IPS-11a (cell line): ENCODE measurements around the gene PDXK.

Source experiments
- H3K4me3 ChIP-seq: one replicate; pipeline ENCODE4 v1.5.1; 2013; ENCODE audit warnings: low read depth, low read length, control low read depth

The PDXK gene

DNA sequence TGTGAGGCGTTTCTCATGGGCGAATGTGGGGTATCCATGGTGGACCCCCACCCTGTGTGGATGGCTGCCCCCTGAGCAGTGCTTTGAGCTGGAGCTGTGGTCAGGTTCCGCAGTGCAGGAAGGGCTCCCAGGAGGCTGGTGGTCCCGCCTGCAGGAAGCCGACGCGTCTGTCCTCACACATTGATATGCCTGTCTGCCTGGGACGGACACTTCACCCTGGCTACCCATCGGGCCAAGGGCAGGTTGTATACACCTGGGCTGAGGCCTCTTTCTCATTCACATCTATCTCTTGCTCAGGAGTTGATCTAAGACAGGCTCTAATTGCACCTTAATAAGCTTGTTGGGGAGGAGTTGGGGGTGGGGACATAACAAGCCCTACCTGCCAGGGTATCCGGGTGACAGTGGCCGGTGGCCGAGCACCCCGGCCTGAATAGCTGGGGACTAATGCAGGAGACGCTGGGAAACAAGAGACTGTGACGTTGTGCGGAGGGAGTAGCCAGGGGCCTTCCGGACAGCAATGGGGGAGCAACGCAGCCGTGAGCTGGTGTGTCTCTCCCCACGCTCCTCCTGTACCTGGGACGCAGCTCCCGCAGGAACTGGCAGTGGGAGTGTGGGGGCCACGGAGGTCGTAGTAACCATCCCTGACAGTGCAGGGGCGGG is 21.7 kb downstream of the PDXK start:
- H3K4me3 ChIP-seq: no peak overlapping the region

DNA sequence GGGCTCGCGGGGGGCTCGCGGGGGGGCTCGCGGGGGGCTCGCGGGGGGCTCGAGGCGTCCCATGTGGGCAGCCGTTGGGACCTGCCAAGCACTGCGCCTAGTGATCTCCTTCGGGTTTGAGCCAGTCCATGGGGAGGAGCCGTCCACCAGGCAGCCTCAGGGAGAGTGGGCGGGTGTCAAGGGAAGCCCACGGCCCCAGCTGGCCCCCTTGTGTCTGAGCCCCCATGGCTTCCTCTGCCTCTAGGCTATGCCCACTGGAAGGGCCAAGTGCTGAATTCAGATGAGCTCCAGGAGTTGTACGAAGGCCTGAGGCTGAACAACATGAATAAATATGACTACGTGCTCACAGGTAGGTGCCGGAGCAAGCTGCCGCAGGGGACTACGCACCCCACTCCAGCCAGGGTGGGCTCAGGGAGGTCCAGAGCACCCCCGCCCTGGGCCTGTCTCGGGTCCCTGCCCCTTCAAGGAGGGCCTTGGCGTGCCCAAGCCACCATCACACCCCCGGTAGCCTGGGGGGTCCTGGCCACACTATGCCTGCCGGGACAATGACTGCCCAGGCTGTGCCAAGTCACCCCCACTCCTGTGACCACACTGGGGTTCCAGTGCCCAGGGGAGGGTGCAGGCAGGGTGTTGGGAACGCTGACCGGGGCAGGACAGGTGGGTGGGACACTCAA is 22.6 kb downstream of the PDXK start:
- H3K4me3 ChIP-seq: no peak overlapping the region

DNA sequence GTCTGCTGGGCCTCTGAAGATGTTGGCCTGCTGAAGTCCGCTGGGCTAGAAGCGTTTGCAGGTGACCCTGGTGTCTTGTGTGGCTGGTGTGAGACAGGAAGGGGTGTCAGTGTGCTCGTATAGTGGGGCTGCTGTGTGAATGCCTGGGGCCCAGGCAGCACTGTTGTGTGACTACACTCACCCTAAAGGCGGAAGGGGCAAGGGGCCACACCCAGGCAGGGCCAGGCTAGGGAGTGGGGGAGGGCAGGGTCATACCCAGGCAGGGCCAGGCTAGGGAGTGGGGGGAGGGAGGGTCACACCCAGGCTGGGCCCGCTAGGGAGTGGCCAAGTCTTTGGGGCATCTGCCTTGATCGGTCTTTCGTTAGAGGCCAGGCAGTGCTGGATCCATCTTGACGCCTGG is 25.0 kb downstream of the PDXK start:
- H3K4me3 ChIP-seq: no peak overlapping the region

DNA sequence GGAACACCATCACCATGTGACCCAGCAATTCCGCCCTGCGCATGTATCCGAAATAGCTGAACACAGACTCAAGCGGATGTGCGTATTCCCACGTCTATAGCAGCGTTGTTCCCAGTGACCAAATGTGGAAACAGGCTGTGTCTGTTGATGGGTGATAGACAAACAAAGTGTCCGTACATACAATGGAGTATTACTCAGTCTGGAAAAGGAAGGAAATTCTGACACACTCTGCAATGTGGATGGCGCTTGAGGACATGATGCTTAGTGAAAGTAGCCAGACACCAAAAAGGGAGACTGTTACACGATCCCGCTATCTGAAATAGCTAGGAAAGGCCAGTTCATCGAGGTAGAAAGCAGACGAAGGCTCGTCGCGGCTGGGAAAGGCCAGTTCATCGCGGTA is 25.8 kb downstream of the PDXK start:
- H3K4me3 ChIP-seq: no peak overlapping the region

DNA sequence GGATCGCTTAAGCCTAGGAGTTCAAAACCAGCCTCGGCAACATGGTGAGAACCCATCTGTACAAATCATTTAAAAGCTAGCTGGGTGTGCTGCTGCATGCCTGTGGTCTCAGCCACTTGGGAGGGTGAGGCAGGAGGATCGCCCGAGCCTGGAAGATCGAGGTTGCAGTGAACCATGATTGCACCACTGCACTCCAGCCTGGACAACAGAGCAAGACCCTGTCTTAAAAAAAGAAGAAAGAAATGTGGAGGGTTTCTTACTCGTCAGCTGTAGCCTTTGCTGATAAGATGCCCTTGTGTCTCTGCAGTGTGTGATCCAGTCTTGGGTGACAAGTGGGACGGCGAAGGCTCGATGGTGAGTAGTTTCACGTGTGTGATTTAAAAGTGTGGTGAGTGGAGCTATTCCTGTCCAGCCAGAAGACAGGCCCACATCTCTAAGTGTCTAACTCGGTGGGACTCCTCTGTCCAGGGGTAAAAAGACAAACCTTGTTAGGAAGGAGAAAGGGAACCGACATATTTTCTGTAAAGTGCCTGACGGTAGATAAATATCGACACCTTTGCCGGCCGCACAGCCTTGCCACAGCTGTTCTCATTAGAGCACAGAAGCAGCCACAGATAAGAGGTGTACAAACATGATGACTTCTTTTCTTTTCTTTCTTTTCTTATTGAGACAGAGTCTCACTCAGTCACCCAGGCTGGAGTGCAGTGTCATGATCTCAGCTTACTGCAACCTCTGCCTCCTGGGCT is 27.0 kb downstream of the PDXK start:
- no peak overlapping the region for H3K4me3 ChIP-seq

DNA sequence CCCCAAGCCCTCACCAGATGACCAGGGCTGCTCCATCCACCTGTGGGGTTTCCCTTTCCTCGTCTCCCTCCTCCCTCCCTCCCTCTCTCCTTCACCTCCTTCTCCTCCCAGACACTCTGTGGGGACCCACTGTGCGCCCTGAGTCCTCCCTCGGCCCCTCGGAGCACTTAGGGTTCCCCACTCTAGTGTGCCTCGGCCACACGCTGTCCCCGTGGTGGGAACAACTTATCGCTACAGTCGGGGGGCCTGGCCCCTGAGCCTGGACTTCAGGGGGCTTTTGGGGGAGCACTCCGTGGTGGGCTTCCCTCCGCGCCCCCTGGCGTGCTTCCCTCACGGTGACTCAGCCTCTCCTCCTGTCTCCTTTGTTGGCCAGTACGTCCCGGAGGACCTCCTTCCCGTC is 29.7 kb downstream of the PDXK start:
- H3K4me3 ChIP-seq: no peak overlapping the region

DNA sequence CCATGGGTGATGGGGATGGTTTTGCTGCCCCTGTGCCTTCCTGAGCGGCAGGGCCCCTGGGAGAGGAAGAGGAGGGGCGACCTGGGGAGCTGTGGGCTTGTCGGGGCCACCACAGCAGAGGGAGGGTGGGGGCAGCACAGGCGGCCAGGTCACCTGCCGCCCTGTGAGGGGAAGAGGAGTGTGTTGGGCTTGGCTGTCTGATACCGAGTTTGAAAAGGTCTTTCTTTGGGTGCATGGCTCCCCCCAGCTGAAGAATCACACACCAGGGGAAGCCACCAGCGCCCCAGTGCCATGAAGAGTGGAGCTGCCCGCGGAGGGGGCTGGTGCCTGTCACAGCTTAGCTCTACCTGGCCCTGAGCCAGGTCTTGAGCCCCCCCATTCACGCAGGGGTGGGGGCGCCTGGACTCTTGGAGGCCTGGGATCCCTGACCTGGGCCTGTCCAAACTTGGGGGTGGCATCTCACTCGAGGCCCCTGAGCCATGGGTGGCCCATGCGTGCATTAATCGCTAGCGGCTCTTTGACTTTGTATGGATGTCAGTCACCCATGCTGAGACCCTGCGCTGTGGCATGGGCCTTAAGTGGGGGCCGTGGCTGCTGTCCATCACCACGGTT is 30.8 kb downstream of the PDXK start:
- no peak overlapping the region for H3K4me3 ChIP-seq

DNA sequence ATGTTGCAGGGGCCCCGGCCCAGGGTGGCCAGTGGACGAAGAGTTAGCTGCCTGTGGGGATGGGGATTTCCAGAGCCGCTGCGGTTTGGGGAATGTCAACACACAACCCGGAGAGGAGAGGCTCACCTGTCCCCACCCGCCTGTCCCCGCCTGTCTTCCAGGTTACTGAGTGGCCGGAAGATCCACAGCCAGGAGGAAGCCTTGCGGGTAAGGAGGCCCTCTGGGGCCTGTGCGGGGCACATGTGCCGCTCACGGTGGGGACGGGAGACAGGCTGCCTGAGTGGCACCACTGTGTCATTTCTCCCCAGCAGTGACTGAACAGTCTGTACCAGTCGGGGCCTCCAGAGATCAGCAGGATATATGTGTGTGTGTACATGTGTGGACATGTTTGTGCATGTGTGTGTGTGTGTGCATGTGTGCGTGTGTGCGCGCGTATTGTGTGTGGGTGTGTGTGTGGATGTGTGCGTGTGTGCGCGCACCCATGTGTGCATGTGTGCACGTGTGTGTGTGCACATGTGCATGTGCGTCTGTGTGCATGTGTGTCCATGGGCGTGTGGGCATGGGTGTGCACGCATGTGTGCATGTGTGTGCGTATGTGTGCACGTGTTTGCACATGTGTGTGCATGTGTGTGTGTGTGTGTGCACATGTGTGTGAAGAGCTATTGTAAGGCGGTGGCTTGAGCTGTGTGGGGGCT is 31.6 kb downstream of the PDXK start:
- no peak overlapping the region for H3K4me3 ChIP-seq

DNA sequence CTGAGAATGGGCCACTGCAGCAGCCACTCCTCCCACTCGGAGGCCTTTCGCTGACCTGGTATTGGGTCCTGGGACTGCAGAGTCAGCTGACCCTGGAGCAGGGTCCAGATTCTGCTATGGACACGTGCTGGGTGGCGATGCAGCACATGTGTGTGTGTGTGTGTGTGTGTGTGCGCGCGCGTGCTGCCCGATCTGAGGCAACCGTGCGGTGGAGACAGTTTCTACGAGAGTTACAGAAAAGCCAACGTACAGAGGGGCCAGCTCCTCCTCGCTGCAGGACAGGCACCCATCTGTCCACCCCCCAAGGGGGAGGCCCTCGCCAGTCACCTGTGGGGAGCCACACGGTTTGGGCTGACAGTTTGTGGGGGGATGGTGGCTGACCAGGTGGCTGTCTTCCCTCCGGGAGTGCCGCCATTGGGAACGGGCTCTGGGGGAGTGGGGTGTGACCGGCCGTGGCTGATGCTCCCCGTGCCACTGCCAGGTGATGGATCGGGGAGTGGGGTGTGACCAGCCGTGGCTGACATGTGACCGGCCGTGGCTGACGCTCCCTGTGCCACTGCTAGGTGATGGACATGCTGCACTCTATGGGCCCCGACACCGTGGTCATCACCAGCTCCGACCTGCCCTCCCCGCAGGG is 33.1 kb downstream of the PDXK start:
- no peak overlapping the region for H3K4me3 ChIP-seq

DNA sequence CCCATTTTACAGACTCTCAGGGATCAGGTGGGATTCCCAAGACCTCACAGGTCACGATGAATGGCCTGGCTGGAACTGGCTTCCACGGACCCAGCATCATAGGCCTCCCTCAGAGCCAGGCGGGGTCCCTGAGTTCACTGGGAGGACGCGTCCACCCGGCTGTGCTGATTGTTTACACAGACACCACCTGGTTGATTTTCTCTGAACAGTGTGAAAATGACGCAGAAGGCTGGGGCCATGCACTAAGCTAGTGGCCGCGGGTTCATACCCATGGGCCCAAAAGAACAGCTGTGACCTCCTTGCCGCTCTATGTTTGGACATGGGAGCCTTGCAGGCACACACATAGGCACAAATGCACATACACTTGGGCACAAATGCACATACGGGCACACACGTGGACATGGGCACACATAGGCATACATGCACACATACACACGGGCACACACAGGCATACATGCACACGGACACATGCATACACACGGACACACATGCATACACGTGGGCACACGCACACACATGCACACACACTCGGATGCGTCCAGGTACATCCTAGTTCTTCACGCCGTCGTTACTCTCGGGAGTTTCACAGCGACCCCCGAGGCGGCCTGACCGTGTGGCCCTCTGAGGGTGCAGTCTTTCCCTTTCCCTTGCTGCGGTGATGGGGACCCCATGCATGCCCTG is 34.0 kb downstream of the PDXK start:
- no peak overlapping the region for H3K4me3 ChIP-seq

DNA sequence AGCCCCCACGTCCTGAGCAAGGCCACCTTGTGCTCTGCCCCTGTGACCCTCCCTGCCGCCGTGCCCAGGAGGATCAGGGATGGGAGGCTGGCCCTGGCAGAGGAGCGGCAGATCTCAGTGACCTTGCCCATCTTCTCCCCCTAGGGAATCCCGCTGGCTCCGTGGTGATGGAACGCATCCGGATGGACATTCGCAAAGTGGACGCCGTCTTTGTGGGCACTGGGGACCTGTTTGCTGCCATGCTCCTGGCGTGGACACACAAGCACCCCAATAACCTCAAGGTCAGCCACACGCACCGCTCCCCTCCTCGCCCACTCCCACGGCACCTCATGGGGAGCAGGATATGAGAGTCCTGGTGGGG is 34.5 kb downstream of the PDXK start:
- no peak overlapping the region for H3K4me3 ChIP-seq

DNA sequence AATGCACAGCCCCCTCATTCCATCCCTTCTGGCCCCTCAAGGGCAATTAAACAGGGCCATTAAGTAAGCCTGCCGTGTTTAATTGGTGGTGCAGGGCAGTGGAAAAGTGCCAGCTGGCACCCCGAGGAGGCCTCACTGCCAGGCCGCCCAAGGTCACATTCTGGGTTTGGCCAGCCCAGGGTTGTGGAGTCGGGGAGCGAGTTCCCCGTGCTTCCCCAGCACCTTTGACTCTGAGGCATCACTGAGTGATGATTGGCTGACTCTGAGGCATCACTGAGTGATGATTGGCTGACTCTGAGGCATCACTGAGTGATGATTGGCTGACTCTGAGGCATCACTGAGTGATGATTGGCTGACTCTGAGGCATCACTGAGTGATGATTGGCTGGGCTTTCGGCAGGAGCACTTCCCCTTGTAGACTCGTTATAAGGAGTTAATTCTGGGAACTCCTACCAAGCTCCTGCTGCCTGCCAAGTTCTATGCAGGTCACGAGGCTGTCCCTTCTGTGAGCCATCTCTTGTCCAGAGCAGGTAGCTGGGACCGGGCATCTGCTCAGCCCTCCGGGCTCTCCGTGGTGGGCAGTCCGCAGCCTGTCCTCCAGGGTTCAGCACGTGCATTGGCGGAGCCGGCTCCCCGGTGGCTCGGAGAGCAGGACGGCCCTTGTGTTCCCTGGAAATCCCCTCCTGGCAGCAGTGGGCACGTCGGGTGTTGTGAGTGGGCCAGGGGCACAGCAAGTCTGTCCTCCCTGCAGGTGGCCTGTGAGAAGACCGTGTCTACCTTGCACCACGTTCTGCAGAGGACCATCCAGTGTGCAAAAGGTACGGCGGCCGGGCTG is 36.2 kb downstream of the PDXK start:
- no peak overlapping the region for H3K4me3 ChIP-seq

DNA sequence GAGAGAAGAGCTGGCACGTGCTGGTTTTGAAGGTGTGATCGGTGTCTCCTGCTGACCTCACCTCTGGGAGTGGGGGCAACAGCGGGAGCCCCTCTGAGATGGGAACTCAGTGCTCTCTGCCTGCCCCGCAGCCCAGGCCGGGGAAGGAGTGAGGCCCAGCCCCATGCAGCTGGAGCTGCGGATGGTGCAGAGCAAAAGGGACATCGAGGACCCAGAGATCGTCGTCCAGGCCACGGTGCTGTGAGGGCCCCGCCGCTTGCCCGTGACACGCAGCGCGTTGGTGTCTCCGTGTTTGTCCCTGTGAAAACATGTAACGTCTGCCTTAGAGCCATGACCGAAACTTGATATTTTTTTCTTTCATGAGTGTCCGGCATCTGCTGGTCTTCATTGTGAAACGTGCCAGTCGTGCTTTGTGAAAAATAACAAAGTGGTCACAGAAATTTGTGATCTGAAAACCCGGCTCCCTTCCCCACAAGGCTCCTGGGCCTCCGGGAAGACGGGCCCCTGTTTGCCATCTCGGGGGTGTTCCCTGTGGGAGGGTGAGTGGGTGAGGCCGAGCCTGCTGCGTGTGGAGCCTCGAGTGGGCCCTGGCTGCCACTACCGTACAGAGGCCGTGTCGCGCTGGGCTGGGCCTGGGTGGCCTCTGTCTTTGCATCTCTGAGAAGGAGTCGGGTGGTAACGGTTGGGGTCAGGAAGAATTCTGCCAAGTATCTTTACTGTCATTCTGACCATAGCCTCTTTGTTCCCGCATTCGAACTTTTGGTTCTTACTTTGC is 37.1 kb downstream of the PDXK start:
- no peak overlapping the region for H3K4me3 ChIP-seq

DNA sequence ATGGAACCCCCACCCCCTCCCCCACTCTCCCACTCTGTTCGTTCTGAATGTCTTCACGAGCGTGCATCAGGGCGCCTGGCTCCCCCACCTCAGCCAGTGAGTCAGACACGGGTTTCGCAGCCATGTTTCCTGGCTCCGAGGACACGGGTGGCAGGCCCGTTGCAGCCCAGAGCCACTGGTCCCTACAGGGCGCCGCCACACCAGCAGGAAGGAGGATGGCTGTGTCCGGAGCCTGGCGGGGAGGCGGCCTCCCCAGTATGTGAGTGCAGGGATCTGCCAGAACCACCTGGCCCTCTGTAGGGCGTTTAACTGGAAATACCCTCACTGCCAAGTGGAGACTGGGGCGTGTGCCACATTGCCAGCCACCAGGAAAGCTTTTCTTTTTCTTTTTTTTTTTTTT is 38.7 kb downstream of the PDXK start:
- no peak overlapping the region for H3K4me3 ChIP-seq

DNA sequence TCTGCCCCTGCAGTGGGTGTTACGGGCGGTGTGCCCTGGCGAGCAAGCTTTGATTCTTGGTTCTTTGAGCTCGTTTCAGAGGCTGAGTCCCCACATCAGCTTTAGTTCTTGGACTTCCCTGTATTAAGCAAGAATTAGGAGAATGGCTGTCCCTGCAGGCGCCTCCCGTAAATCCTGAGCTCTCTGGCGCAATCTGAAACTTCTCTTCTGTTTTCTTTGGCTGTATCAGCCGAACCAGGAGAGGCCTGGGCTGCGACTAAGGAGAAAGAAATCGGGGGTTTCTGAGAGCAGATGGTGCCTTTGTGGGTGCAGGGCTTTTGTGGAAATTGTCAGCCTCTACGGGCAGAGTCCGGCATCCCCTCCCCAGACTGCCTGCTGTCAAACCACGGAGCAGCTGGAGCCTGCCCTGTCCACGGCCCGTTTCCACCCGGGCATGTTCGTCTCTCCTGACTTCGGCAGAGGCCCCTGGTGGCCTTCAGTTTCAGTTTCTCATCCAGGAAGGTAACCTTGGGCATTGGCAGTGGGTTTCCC is 39.2 kb downstream of the PDXK start:
- no peak overlapping the region for H3K4me3 ChIP-seq

DNA sequence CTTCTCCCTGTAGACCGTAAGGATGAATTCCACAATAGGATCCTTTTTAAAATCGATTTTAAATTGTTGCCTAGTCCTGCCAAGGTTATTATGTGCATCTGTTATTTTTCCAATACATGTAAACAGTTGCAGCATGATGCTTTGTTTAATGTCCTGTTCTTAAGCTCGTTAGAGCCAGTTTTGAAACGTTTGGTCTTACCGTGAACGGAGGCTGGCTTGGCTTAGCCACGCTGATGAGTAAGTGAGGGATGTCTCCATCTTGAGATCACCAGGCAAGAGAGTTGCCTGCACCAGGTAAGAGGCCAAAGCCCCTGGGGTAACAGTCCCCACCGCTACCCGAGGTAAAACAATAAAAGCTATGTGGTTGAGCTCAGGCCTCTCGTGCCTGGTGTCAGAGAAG is 39.9 kb downstream of the PDXK start:
- H3K4me3 ChIP-seq: no peak overlapping the region

DNA sequence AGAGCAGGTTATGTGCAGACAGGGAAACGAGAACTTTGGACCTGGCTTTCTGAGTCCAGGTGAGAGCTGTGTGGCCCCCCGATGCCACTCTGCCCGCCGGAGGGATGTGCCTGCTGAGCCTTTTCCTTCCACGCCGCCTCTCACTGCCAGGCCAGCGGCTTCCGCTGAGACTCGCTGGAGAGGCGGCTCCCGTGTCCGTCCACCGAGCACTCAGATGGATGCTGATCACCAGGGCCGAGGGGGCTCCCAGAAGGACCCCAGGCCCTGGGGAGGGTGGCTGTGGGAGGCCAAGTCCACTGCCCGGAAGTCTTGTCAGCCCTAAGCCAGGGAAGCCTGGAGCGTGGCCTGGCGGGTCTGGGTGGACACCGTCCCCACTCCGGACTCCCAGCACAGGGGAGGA is 40.7 kb downstream of the PDXK start:
- H3K4me3 ChIP-seq: no peak overlapping the region

DNA sequence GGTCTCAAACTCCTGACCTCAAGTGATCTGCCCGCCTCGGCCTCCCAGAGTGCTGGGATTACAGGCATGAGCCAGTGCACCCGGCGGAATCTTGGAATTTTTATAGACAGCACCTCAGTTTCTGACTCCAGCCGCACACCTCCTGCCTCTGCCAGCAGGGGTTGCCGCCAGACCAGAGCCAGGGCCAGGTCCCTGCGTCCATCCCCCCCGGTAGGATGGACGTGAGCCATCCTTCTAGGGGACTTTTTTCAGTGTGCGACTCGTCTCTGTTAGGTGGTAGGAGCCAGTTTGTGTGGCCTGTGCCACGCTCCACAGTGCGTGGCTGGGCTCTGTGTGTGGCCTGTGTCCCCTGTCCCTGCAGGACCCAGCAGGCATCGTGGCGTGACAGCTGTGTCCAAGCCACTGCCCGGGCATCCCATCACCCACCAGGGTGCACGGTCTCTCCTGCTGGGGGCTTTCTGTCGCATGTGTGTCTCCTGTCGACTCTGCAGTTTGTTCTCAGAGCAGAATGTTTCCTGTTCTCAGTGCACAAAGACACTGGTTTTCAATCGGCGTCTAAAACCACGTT is 41.5 kb downstream of the PDXK start:
- no peak overlapping the region for H3K4me3 ChIP-seq
